LNCaP clone FGC (cell line): Measurements from ENCODE around the gene CMIP.

Experiments used
- DNase-seq: peaks from one replicate; pipeline ENCODE4 v3.0.0-alpha.2; 2011; ENCODE audit warnings: low read depth
- H3K4me3 ChIP-seq: 2 replicates; pipeline ENCODE4 v1.5.1; 2011; ENCODE audit warnings: mild to moderate bottlenecking, low read depth, low read length, control low read depth
- CTCF ChIP-seq: IDR thresholded peaks from 2 replicates; pipeline ENCODE4 v1.5.1; 2012; ENCODE audit warnings: mild to moderate bottlenecking; ENCODE audit not compliant: control insufficient read depth, insufficient read depth; ENCODE audit errors: extremely low read depth

The CMIP gene

GRCh38 chr16:81453091-81453728 is 8.6 kb downstream of the CMIP start:
- no peak for TF ChIP-seq CTCF
- no peak for DNase-seq
- no peak overlapping the region for H3K4me3 ChIP-seq

- no peak for DNase-seq
- H3K4me3 ChIP-seq, result no peak overlapping the region
- TF ChIP-seq CTCF, result no peak
Measured at GRCh38 chr16:81454044-81454443, 9.4 kb downstream of the CMIP start.

GRCh38 chr16:81455006-81455405 is 10.4 kb downstream of the CMIP start:
- no peak overlapping the region for H3K4me3 ChIP-seq
- no peak for TF ChIP-seq CTCF
- no peak for DNase-seq

DNA sequence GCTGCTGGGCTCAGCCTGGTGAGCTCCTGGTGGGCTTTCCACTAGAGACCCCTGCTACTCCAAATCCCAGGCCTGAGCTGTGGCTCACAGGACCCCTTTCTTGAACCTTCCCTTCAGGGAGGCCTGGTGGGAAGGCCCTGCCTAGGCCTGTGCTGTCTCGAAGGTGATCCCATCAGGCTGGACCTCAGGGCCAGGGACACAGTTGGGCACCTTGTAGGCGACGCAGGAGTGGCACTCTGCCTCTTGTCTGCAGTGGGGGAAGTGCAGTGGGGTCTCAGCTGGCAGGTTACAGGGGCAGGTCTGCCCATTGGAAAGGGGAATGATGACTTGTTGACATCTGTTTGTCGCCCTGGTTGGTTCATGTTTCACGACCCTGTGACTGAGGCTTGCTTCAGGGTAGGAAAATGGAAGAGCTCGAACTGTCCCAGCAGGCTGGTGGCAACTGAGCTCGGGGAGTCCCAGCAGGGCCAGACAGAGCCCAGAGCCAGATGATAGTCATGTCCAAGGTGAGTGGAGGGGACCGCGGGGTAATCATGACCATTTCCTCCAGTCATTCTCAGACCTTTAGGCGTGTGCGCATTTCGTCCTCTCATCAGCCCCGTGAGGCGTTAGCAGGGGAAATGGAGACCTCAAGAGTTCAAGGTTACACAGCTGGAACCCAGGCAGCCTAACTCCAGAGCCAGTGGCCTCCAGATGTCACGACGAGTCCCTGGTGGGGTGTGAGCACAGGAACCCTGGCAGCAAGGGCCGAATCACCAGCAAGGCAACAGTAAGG is 11.3 kb downstream of the CMIP start:
- no peak overlapping the region for H3K4me3 ChIP-seq
- no peak for DNase-seq
- no peak for TF ChIP-seq CTCF

GRCh38 chr16:81456523-81457325 is 12.1 kb downstream of the CMIP start:
- DNase-seq, result no peak
- no peak for TF ChIP-seq CTCF
- H3K4me3 ChIP-seq, result no peak overlapping the region

DNA sequence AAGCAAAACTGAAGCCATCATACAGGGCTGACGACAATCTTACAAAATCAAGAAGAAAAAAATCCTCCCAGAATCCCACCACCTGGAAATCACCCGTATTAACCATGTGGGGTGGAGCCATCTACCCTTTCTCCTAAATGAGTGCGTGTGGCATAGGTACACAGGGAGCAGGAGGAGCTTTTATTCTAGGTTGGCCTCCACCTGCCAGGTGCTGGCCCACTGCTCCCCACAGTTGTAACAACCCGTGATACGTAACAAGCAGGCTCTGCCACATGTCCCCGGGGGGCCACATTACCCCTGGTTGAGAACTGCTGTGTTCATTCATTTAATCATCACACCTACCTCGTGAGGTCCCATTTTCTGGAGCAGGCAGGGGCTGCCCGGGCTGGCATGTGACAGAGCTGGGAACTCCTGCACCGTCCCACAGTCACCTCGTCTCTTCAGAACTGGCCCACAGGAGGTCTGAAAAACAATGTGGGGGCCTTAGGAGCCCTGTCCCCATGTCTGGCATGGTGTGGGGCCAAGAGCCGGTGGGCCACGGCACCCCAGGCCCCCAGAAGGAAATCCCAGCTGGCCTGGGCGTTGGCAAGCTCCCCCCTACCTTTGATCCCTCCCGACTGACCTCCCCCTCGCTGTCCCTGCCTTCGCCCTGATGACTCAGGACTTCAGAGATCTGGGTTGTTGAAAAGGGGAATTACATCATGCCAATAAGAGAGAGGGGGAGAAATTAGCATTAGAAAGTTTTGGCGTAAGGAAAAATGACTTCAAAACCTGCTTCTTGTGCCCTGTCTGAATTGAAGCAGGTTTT is 12.9 kb downstream of the CMIP start:
- no peak overlapping the region for H3K4me3 ChIP-seq
- no peak for TF ChIP-seq CTCF
- no peak for DNase-seq
